ENCODE data around the gene XYLT1.

XYLT1 gene

GRCh38 chr16:17387256-17387655 lies 83.5 kb downstream of the XYLT1 start:
- TF ChIP-seq, protein P1, sequence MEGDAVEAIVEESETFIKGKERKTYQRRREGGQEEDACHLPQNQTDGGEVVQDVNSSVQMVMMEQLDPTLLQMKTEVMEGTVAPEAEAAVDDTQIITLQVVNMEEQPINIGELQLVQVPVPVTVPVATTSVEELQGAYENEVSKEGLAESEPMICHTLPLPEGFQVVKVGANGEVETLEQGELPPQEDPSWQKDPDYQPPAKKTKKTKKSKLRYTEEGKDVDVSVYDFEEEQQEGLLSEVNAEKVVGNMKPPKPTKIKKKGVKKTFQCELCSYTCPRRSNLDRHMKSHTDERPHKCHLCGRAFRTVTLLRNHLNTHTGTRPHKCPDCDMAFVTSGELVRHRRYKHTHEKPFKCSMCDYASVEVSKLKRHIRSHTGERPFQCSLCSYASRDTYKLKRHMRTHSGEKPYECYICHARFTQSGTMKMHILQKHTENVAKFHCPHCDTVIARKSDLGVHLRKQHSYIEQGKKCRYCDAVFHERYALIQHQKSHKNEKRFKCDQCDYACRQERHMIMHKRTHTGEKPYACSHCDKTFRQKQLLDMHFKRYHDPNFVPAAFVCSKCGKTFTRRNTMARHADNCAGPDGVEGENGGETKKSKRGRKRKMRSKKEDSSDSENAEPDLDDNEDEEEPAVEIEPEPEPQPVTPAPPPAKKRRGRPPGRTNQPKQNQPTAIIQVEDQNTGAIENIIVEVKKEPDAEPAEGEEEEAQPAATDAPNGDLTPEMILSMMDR (IDR thresholded peaks at IDR 0.05; ENCODE audit: low read depth, low read length, missing control alignments): no peak
- H3K4me3 ChIP-seq (ENCODE audit: low read depth, low read length): no peak overlapping the region
- no peak for DNase-seq (ENCODE audit: low read depth)

- TF ChIP-seq, protein P1 (IDR thresholded peaks at IDR 0.05; ENCODE audit: low read depth, low read length, missing control alignments): no peak
- no peak overlapping the region for H3K4me3 ChIP-seq (ENCODE audit: low read depth, low read length)
- DNase-seq (ENCODE audit: low read depth): no peak
These were observed 84.5 kb downstream of the XYLT1 start for GRCh38 chr16:17386229-17386628.

DNA sequence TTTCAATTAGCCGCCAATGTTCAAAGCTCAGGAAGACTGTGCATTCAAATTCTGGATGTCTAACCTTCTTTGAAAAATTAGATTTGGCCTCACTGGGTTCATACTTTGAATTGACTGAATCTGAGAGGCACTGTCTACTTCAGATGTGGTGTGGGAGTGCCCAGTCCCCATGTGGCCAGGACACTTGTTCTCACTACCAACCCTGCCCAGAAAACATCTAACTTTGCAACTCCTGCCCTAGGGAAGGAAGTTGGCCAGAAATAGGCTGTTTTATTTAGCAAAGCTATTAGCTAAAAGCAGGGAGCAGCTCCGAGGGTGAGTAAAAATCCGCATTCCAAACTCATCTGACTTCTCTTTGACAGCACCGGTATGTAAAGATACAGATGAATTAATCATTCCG lies 86.3 kb downstream of the XYLT1 start:
- no peak overlapping the region for H3K4me3 ChIP-seq (ENCODE audit: low read depth, low read length)
- no peak for DNase-seq (ENCODE audit: low read depth)
- TF ChIP-seq, protein P1 (IDR thresholded peaks at IDR 0.05; ENCODE audit: low read depth, low read length, missing control alignments): no peak

GRCh38 chr16:17382949-17383863 lies 87.6 kb downstream of the XYLT1 start:
- TF ChIP-seq, protein P1 (IDR thresholded peaks at IDR 0.05; ENCODE audit: low read depth, low read length, missing control alignments): no peak
- DNase-seq (ENCODE audit: low read depth): no peak
- H3K4me3 ChIP-seq (ENCODE audit: low read depth, low read length): no peak overlapping the region

- TF ChIP-seq, protein P1 (IDR thresholded peaks at IDR 0.05; ENCODE audit: low read depth, low read length, missing control alignments): no peak
- no peak overlapping the region for H3K4me3 ChIP-seq (ENCODE audit: low read depth, low read length)
- no peak for DNase-seq (ENCODE audit: low read depth)
These were observed 88.2 kb downstream of the XYLT1 start for GRCh38 chr16:17382514-17382913.

GRCh38 chr16:17381784-17382183 lies 89.0 kb downstream of the XYLT1 start:
- no peak overlapping the region for H3K4me3 ChIP-seq (ENCODE audit: low read depth, low read length)
- no peak for DNase-seq (ENCODE audit: low read depth)
- TF ChIP-seq, protein P1 (IDR thresholded peaks at IDR 0.05; ENCODE audit: low read depth, low read length, missing control alignments): no peak

GRCh38 chr16:17380613-17381012 lies 90.1 kb downstream of the XYLT1 start:
- TF ChIP-seq, protein P1 (IDR thresholded peaks at IDR 0.05; ENCODE audit: low read depth, low read length, missing control alignments): no peak
- DNase-seq (ENCODE audit: low read depth): no peak
- H3K4me3 ChIP-seq (ENCODE audit: low read depth, low read length): no peak overlapping the region
